Endodermal cell (in vitro differentiated cells): ENCODE measurements around the gene CLEC18A. TPM values are rescaled to one million over a fixed set of nuclear protein-coding genes. Genes with fewer than 3 reads are reported as not detected.
"Not testable (repeated sequence)": the region's sequence is repeated elsewhere in the genome, so short reads cannot be mapped to it uniquely, and the experiment has no call there.

Source experiments
- DNase-seq: peaks from one replicate; pipeline ENCODE4 v3.0.0-alpha.2; 2017
- H3K27ac ChIP-seq: 2 replicates; pipeline ENCODE4 v1.5.1; 2013; ENCODE audit warnings: mild to moderate bottlenecking, low read depth, low read length, moderate library complexity
- H3K27me3 ChIP-seq: 2 replicates; pipeline ENCODE4 v1.6.1; 2013; ENCODE audit warnings: mild to moderate bottlenecking, low read length, moderate library complexity; ENCODE audit not compliant: insufficient read depth, control insufficient read depth, poor library complexity, severe bottlenecking
- H3K36me3 ChIP-seq: 2 replicates; pipeline ENCODE4 v1.7.0; 2013; ENCODE audit warnings: mild to moderate bottlenecking, low read length, moderate library complexity; ENCODE audit not compliant: control insufficient read depth, insufficient read depth
- H3K4me1 ChIP-seq: one replicate; pipeline ENCODE4 v1.7.0; 2013; ENCODE audit warnings: low read length; ENCODE audit not compliant: control insufficient read depth, insufficient read depth
- H3K4me3 ChIP-seq: 2 replicates; pipeline ENCODE4 v1.5.1; 2013; ENCODE audit warnings: mild to moderate bottlenecking, low read length, moderate library complexity
- H3K9ac ChIP-seq: 2 replicates; pipeline ENCODE4 v1.6.1; 2013; ENCODE audit warnings: mild to moderate bottlenecking, low read length, moderate library complexity; ENCODE audit not compliant: poor library complexity, severe bottlenecking; ENCODE audit errors: extremely low read depth
- H3K9me3 ChIP-seq: 2 replicates; pipeline ENCODE4 v1.6.1; 2013; ENCODE audit warnings: mild to moderate bottlenecking, low read length, moderate library complexity; ENCODE audit not compliant: control insufficient read depth
- H3K27ac Mint-ChIP-seq: 2 replicates; pipeline ENCODE4 v1.8.0; 2020; ENCODE audit warnings: mixed read lengths
- H3K27me3 Mint-ChIP-seq: 2 replicates; pipeline ENCODE4 v1.8.0; 2021; ENCODE audit warnings: mild to moderate bottlenecking, mixed read lengths; ENCODE audit not compliant: insufficient read depth
- H3K36me3 Mint-ChIP-seq: 2 replicates; pipeline ENCODE4 v1.8.0; 2020; ENCODE audit warnings: low read depth, mixed read lengths
- H3K4me1 Mint-ChIP-seq: 2 replicates; pipeline ENCODE4 v1.8.0; 2020; ENCODE audit warnings: mixed read lengths
- H3K4me3 Mint-ChIP-seq: 2 replicates; pipeline ENCODE4 v1.8.0; 2020; ENCODE audit warnings: mild to moderate bottlenecking, moderate library complexity, mixed read lengths
- H3K9me3 Mint-ChIP-seq: 2 replicates; pipeline ENCODE4 v1.8.0; 2020; ENCODE audit warnings: mild to moderate bottlenecking, mixed read lengths
- WGBS, 2 experiments: methylation state at CpG; one replicate each; pipeline versions ENCODE4 v1.1.5 to v1.1.7; 2013; ENCODE audit warnings: missing lambda C conversion rate in 2 of 2, mixed read lengths in 1 of 2; ENCODE audit not compliant: insufficient coverage in 1 of 2, insufficient read length in 1 of 2; 5-methylcytosine and 5-hydroxymethylcytosine counted together
- long read RNA-seq, 4 experiments: library from polyadenylated mRNA in 2 of 4; library from RNA in 1 of 4; library from capped mRNA in 1 of 4; stranded (forward) in 3 of 4; unstranded in 1 of 4; transcript quantifications; one replicate each; pipeline ENCODE4 v2.0.0, GENCODE V29; 2020 to 2021; ENCODE audit warnings: inconsistent platforms in 1 of 4
- polyA plus RNA-seq, 2 experiments: library from polyadenylated mRNA; stranded (reverse); fragments of 50-300 nt; gene quantifications; one replicate each; pipeline ENCODE4 v1.2.3, GENCODE V29; 2013
- total RNA-seq, 2 donors: library from RNA; stranded (reverse); fragmentation: NEBNext Ultra II Directional in 1 of 2; extraction: Animal tissue kit (Norgen Biotek cat#: 25700) in 1 of 2; gene quantifications; 2 replicates in 1 of 2; 3 replicates in 1 of 2; pipeline ENCODE4 v1.2.1, GENCODE V29; 2021
- TF ChIP-seq, protein P1 (sequence below): fragments of 200-600 bp; sonication (generic); conservative IDR thresholded peaks from 2 replicates; pipeline ENCODE4 v1.5.0; 2021; ENCODE audit warnings: antibody characterized with exemption, mild to moderate bottlenecking

Gene CLEC18A
- 1 to 10 TPM; 2.0 to 2.2 TPM for total RNA-seq
- 10.1 TPM for polyA plus RNA-seq (2013, experiment 1 of 2)
- polyA plus RNA-seq (2013, experiment 2 of 2), result 14.7 TPM
- long read RNA-seq, experiment 1, partial matches to known transcripts, result 0 of 1 reads
- long read RNA-seq, experiment 1, other reads (novel, unspliced or antisense), result 1 of 1 reads
- long read RNA-seq, experiment 2, partial matches to known transcripts, result 0 of 1 reads
- long read RNA-seq, experiment 2, other reads (novel, unspliced or antisense), result 1 of 1 reads
- long read RNA-seq, experiment 3, partial matches to known transcripts, result 0 of 2 reads
- long read RNA-seq, experiment 3, other reads (novel, unspliced or antisense), result 2 of 2 reads
- long read RNA-seq, experiment 4, partial matches to known transcripts, result 0 of 2 reads
- long read RNA-seq, experiment 4, other reads (novel, unspliced or antisense), result 1 of 2 reads

DNA sequence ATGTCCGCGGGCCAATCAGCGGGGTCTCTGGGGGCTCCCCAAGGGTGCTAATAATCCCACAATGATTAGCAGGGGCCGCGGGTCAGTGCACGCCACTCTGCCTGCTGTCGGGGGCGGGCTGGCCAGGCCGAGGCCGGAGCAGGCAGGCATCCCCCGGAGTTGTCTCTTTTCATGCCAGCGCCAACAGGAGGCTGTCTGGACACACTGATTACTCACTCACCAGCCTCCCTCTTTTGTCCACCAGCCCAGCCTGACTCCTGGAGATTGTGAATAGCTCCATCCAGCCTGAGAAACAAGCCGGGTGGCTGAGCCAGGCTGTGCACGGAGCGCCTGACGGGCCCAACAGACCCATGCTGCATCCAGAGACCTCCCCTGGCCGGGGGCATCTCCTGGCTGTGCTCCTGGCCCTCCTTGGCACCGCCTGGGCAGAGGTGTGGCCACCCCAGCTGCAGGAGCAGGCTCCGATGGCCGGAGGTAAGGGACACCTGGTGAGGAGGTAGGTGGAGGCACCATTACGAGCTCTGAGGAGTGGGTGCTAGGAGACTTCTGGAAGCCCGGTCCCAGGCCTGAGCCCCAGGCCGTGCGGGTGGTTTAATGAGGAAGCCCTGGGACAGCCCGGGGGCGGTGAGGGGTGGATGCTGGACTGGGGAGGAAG, at the start of gene CLEC18A:
Gene CLEC18A (plus strand): TSS at position 318 of the 655 bp plus-strand sequence. CDS start 33 bp downstream, at position 351.
- H3K4me3 Mint-ChIP-seq, result not testable (repeated sequence)
- H3K27ac ChIP-seq, result peak within 1 kb of the TSS; percentile 88

DNA sequence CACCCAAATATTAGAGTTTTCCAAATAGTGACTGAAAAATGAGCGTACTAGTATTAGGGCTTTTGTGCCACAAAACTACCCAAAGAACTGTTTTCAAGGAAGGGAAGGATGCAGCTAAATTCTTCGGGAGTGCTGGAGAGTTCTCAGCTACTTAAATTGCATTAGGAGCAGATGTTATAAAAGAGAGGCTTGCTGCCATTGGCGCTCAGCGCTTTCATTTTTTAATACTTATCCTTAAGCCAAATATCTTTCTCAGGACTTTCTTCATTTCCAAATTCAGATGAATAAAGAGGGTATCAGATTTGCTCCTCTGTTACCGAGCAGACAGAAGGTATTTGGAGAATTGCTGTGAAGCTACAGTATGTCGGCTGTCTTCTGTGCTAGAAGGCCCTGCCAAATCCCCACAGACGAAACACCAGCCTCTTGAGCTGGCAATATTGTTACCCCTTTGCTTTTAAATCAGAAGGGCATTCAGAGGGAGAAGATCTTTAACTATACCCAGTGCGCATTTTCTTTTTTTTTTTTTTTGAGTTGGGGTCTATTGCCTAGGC, 47.2 kb upstream of the CLEC18A start:
- Histone ChIP-seq H3K27ac (no peak overlapping the region), H3K9me3 (no peaks in the 10 kb centered on the region), H3K9ac (no peak overlapping the region), H3K36me3 (no peaks in the 10 kb centered on the region), H3K27me3 (no peaks in the 10 kb centered on the region), H3K4me3 (no peak overlapping the region), H3K4me1 (no peaks in the 10 kb centered on the region)
- 94 to 95% methylated on average over 5 to 8 of the region's 8 CpGs for WGBS, 2 experiments
- Mint-ChIP-seq H3K36me3 (peaks cover 37% of the 10 kb centered on the region), H3K4me1 (no peaks in the 10 kb centered on the region), H3K27me3 (no peaks in the 10 kb centered on the region), H3K4me3 (no peak overlapping the region), H3K9me3 (no peaks in the 10 kb centered on the region), H3K27ac (no peak overlapping the region)
- TF ChIP-seq, protein P1, sequence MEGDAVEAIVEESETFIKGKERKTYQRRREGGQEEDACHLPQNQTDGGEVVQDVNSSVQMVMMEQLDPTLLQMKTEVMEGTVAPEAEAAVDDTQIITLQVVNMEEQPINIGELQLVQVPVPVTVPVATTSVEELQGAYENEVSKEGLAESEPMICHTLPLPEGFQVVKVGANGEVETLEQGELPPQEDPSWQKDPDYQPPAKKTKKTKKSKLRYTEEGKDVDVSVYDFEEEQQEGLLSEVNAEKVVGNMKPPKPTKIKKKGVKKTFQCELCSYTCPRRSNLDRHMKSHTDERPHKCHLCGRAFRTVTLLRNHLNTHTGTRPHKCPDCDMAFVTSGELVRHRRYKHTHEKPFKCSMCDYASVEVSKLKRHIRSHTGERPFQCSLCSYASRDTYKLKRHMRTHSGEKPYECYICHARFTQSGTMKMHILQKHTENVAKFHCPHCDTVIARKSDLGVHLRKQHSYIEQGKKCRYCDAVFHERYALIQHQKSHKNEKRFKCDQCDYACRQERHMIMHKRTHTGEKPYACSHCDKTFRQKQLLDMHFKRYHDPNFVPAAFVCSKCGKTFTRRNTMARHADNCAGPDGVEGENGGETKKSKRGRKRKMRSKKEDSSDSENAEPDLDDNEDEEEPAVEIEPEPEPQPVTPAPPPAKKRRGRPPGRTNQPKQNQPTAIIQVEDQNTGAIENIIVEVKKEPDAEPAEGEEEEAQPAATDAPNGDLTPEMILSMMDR, result no peak
- no peak for DNase-seq

More for the DNA sequence above, at the start of gene CLEC18A:
- H3K9me3 Mint-ChIP-seq, H3K36me3 ChIP-seq, H3K4me3 ChIP-seq, DNase-seq, H3K4me1 ChIP-seq, H3K9ac ChIP-seq, H3K27me3 ChIP-seq, H3K27me3 Mint-ChIP-seq, H3K9me3 ChIP-seq, H3K27ac Mint-ChIP-seq, H3K36me3 Mint-ChIP-seq, H3K4me1 Mint-ChIP-seq: not testable (repeated sequence)
- 93% methylated on average over 3 of the region's 26 CpGs; no CpG with 5 or more reads in 1 of the 2 experiments for WGBS, 2 experiments

DNA sequence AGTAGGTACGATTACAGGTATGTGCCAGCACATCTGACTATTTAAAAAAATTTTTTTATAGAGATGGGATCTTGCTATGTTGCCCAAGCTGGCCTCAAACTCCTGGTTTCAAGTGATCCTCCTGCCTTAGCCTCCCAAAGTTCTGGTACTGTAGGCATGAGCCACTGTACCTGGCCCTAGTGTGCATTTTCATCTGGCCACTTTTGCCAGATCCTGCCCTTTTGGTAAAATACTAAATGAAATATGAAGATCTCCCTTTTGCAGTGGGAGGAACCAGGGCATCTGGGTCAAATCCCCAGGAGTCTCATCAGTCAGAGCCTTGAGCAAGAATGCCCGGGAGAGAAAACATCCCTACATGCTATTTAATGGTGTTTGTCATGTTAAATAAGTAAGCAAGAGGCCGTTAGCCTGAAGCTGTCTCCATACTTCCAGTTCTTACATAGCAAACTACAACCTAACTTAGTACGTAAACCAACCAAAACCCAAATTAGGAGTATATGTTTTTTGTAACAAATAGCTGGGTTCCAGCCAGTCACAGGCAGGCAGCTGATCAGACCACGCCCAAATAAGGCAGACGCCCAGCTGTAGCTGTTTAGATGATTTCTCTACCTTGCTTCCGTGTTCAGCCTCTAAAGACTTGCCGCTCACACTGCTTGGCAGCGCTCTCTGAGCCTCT, 46.5 kb upstream of the CLEC18A start:
- Histone ChIP-seq H3K27ac (no peak overlapping the region), H3K36me3 (no peaks in the 10 kb centered on the region), H3K4me3 (no peak overlapping the region), H3K9ac (no peak overlapping the region), H3K4me1 (no peaks in the 10 kb centered on the region), H3K27me3 (no peaks in the 10 kb centered on the region), H3K9me3 (no peaks in the 10 kb centered on the region)
- no peaks in the 10 kb centered on the region for H3K4me1 Mint-ChIP-seq
- no peaks in the 10 kb centered on the region for H3K9me3 Mint-ChIP-seq
- H3K4me3 Mint-ChIP-seq, result no peak overlapping the region
- DNase-seq, result no peak
- peaks cover 42% of the 10 kb centered on the region for H3K36me3 Mint-ChIP-seq
- 90 to 91% methylated on average over 6 to 7 of the region's 9 CpGs for WGBS, 2 experiments
- no peak overlapping the region for H3K27ac Mint-ChIP-seq
- TF ChIP-seq, protein P1, result no peak
- H3K27me3 Mint-ChIP-seq, result no peaks in the 10 kb centered on the region
